CD4-positive, CD25-positive, alpha-beta regulatory T cell (primary cell): ENCODE data around the gene DHX29. TPM values are rescaled to one million over a fixed set of nuclear protein-coding genes. Genes with fewer than 3 reads are reported as not detected.
"Not testable (repeated sequence)": the region's sequence is repeated elsewhere in the genome, so short reads cannot be mapped to it uniquely, and the experiment has no call there.

ENCODE experiments used
- ATAC-seq, 2 donors: fragments of 150-1000 bp; cut with Tn5 transposase; one replicate each; pipeline ENCODE4 v1.10.0; 2021; ENCODE audit warnings: low read depth in 2 of 2, moderate number of reproducible peaks in 2 of 2, moderate library complexity in 1 of 2
- DNase-seq, 3 donors: peaks; one replicate each; pipeline versions ENCODE4 v3.0.0 to v3.0.0-alpha.2; 2012 to 2022; ENCODE audit warnings: mixed read lengths in 1 of 3
- H3K27ac ChIP-seq: one replicate; pipeline ENCODE4 v1.7.0; 2013; ENCODE audit warnings: mild to moderate bottlenecking, low read length; ENCODE audit not compliant: insufficient read depth, poor library complexity, severe bottlenecking
- H3K27me3 ChIP-seq: one replicate; pipeline ENCODE4 v1.7.0; 2013; ENCODE audit warnings: low read length; ENCODE audit not compliant: control insufficient read depth, insufficient read depth
- H3K36me3 ChIP-seq: one replicate; pipeline ENCODE4 v1.7.0; 2013; ENCODE audit warnings: mild to moderate bottlenecking, low read length, moderate library complexity; ENCODE audit not compliant: control insufficient read depth, insufficient read depth
- H3K4me1 ChIP-seq: 2 replicates; pipeline ENCODE4 v1.7.0; 2013; ENCODE audit warnings: mild to moderate bottlenecking, low read length; ENCODE audit not compliant: insufficient read depth, control insufficient read depth, poor library complexity, severe bottlenecking
- H3K4me3 ChIP-seq: one replicate; pipeline ENCODE4 v1.7.0; 2013; ENCODE audit warnings: low read depth, mild to moderate bottlenecking, low read length, moderate library complexity
- H3K9me3 ChIP-seq, 2 experiments: 1 replicate in 1 of 2; 2 replicates in 1 of 2; pipeline ENCODE4 v1.7.0; 2013; ENCODE audit warnings: low read length in 2 of 2, mild to moderate bottlenecking in 1 of 2, moderate library complexity in 1 of 2; ENCODE audit not compliant: control insufficient read depth in 2 of 2
- H3K27ac Mint-ChIP-seq, 3 donors: one replicate each; pipeline ENCODE4 v1.8.0; 2020 to 2022; ENCODE audit warnings: mild to moderate bottlenecking in 3 of 3, mixed read lengths in 3 of 3, moderate library complexity in 2 of 3
- H3K27me3 Mint-ChIP-seq: one replicate; pipeline ENCODE4 v1.8.0; 2022; ENCODE audit warnings: mild to moderate bottlenecking, mixed read lengths
- H3K36me3 Mint-ChIP-seq: one replicate; pipeline ENCODE4 v1.8.0; 2020; ENCODE audit warnings: mixed read lengths
- H3K4me1 Mint-ChIP-seq, 4 donors: one replicate each; pipeline ENCODE4 v1.8.0; 2020 to 2022; ENCODE audit warnings: mixed read lengths in 4 of 4, mild to moderate bottlenecking in 1 of 4
- H3K4me3 Mint-ChIP-seq, 4 donors: one replicate each; pipeline ENCODE4 v1.8.0; 2020 to 2022; ENCODE audit warnings: mild to moderate bottlenecking in 4 of 4, mixed read lengths in 4 of 4, moderate library complexity in 3 of 4
- H3K9me3 Mint-ChIP-seq, 7 donors: one replicate each; pipeline ENCODE4 v1.8.0; 2020 to 2022; ENCODE audit warnings: mixed read lengths in 7 of 7, mild to moderate bottlenecking in 3 of 7, moderate library complexity in 2 of 7
- polyA plus RNA-seq, 4 donors: library from polyadenylated mRNA; unstranded; fragments of 300-500 nt; fragmentation: Illumina TruSeq; gene quantifications; one replicate each; pipeline ENCODE4 v1.2.3, GENCODE V29; 2021
- total RNA-seq: library from RNA; stranded (reverse); gene quantifications from one replicate; pipeline ENCODE4 v1.2.3, GENCODE V29; 2022

Gene DHX29
- total and polyA plus RNA-seq, 5 donors from 2014 or later = 12.5 to 28.5 (median 14.8) TPM

GRCh38 chr5:55325621-55326020 lies 18.1 kb upstream of the DHX29 start:
- Histone ChIP-seq H3K4me1 (peaks cover 13% of the 10 kb centered on the region), H3K9me3 (no peaks in the 10 kb centered on the region), H3K4me3 (no peak overlapping the region), H3K36me3 (peaks cover 46% of the 10 kb centered on the region), H3K27me3 (no peaks in the 10 kb centered on the region), H3K27ac (no peak overlapping the region)
- Mint-ChIP-seq H3K27me3 (no peaks in the 10 kb centered on the region), H3K36me3 (peaks cover 39% of the 10 kb centered on the region), H3K27ac (no peak overlapping the region), H3K4me1 (peaks cover 26 to 50% (median 38%) of the 10 kb centered on the region in 4 donors), H3K9me3 (no peaks in the 10 kb centered on the region), H3K4me3 (no peak overlapping the region)
- ATAC-seq (no peak), DNase-seq (no peak)

DNA sequence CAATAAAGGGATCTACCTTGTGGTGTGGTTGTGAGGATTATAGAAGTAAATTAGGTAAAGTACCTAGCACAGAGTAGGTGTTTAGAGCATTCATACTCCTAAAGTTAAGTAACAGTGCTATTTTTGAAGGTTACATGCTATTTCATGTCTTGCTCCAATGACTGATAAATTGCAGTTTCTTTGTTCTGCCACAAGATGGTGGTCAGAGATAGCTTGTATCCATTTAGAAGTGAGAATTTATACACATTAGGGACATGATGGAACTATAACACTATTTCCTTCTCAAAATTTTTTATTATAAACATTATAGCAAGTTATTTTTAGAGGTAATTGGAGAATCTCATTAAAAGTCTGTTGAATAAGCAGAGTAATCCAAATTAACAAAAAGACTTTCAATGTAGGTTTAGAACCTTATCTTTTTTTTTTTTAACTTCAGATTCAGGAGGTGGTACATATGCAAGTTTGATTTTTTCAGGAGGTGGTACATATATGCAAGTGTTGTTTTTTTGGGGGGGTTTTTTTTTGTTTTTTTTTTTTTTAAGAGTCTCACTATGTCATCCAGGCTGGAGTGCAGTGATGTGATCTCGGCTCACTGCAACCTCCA lies 17.4 kb upstream of the DHX29 start:
- H3K4me3 ChIP-seq = no peak overlapping the region
- H3K9me3 ChIP-seq = no peaks in the 10 kb centered on the region
- peaks cover 25 to 47% (median 34%) of the 10 kb centered on the region in 4 donors for H3K4me1 Mint-ChIP-seq
- H3K27me3 Mint-ChIP-seq = no peaks in the 10 kb centered on the region
- H3K36me3 Mint-ChIP-seq = peaks cover 32% of the 10 kb centered on the region
- DNase-seq (peak in 2 of 3 donors; percentile 39 to 63), ATAC-seq (peak; percentile 58 to 59)
- no peaks in the 10 kb centered on the region for H3K27me3 ChIP-seq
- no peak overlapping the region for H3K27ac Mint-ChIP-seq
- peaks cover 13% of the 10 kb centered on the region for H3K4me1 ChIP-seq
- no peak overlapping the region for H3K27ac ChIP-seq
- H3K36me3 ChIP-seq = peaks cover 43% of the 10 kb centered on the region
- H3K4me3 Mint-ChIP-seq = peak overlapping the region in 1 of 4 donors; percentile 58
- H3K9me3 Mint-ChIP-seq = no peaks in the 10 kb centered on the region

- no peak overlapping the region for H3K27ac Mint-ChIP-seq
- no peak overlapping the region for H3K27ac ChIP-seq
- H3K27me3 ChIP-seq = no peaks in the 10 kb centered on the region
- peaks cover 13% of the 10 kb centered on the region for H3K4me1 ChIP-seq
- DNase-seq (no peak), ATAC-seq (no peak)
- no peak overlapping the region for H3K4me3 ChIP-seq
- H3K27me3 Mint-ChIP-seq = no peaks in the 10 kb centered on the region
- no peaks in the 10 kb centered on the region for H3K9me3 ChIP-seq
- peaks cover 29% of the 10 kb centered on the region for H3K36me3 Mint-ChIP-seq
- no peak overlapping the region for H3K4me3 Mint-ChIP-seq
- peaks cover 34% of the 10 kb centered on the region for H3K36me3 ChIP-seq
- H3K4me1 Mint-ChIP-seq = peaks cover 23 to 46% (median 35%) of the 10 kb centered on the region in 4 donors
- no peaks in the 10 kb centered on the region for H3K9me3 Mint-ChIP-seq
Measured at GRCh38 chr5:55324006-55324405, 16.5 kb upstream of the DHX29 start.

GRCh38 chr5:55320571-55320970 lies 13.1 kb upstream of the DHX29 start:
- H3K36me3 ChIP-seq = peaks cover 20% of the 10 kb centered on the region
- no peaks in the 10 kb centered on the region for H3K27me3 ChIP-seq
- Mint-ChIP-seq H3K9me3 (peaks cover 0 to 7% (median 0%) of the 10 kb centered on the region in 7 donors), H3K4me1 (peaks cover 39 to 62% (median 45%) of the 10 kb centered on the region in 4 donors), H3K27ac (no peak overlapping the region), H3K27me3 (no peaks in the 10 kb centered on the region), H3K4me3 (no peak overlapping the region), H3K36me3 (peaks cover 23% of the 10 kb centered on the region)
- no peak for ATAC-seq
- H3K4me1 ChIP-seq = peaks cover 3% of the 10 kb centered on the region
- H3K9me3 ChIP-seq = no peaks in the 10 kb centered on the region
- no peak overlapping the region for H3K4me3 ChIP-seq
- DNase-seq = no peak
- H3K27ac ChIP-seq = no peak overlapping the region

DNA sequence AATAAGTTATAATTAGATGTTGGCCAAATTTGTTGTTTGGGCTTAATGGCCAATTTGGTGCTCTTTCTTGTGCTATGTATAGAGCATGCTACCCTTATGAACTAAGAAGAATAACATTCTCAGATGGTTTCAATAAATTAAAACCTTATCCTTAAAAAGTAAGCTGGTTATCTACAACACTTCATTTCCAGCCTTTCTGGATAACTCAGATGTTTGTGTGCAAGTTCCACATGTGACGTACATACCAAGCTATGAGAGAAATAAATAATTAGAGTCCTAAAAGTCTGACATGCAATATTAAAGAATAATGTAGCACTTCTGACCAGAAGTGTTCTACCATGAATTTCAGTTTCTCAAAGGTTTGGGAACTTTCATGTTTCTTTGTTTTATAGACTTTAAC lies 12.0 kb upstream of the DHX29 start:
- no peak overlapping the region for H3K4me3 Mint-ChIP-seq
- H3K9me3 Mint-ChIP-seq = peaks cover 0 to 7% (median 0%) of the 10 kb centered on the region in 7 donors
- H3K36me3 Mint-ChIP-seq = peaks cover 16% of the 10 kb centered on the region
- Histone ChIP-seq H3K9me3 (no peaks in the 10 kb centered on the region), H3K27ac (no peak overlapping the region), H3K4me3 (no peak overlapping the region), H3K27me3 (no peaks in the 10 kb centered on the region), H3K4me1 (peaks cover 4% of the 10 kb centered on the region), H3K36me3 (peaks cover 20% of the 10 kb centered on the region)
- H3K27me3 Mint-ChIP-seq = no peaks in the 10 kb centered on the region
- peak overlapping the region in 1 of 3 donors; percentile 64 for H3K27ac Mint-ChIP-seq
- no peak for ATAC-seq
- no peak for DNase-seq
- H3K4me1 Mint-ChIP-seq = peaks cover 36 to 61% (median 47%) of the 10 kb centered on the region in 4 donors

- not testable (repeated sequence) for H3K27ac ChIP-seq, H3K9me3 Mint-ChIP-seq, ATAC-seq, H3K9me3 ChIP-seq, DNase-seq, H3K27me3 Mint-ChIP-seq, H3K4me3 ChIP-seq, H3K27me3 ChIP-seq
- peak overlapping the region in 1 of 4 donors; percentile 21 for H3K4me3 Mint-ChIP-seq
- H3K4me1 Mint-ChIP-seq = peaks cover 46 to 71% (median 57%) of the 10 kb centered on the region in 4 donors
- H3K36me3 ChIP-seq = peaks cover 11% of the 10 kb centered on the region
- H3K4me1 ChIP-seq = peaks cover 11% of the 10 kb centered on the region
- H3K36me3 Mint-ChIP-seq = peaks cover 18% of the 10 kb centered on the region
- H3K27ac Mint-ChIP-seq = peak overlapping the region in 1 of 3 donors; percentile 10
Measured at GRCh38 chr5:55318237-55318636, 10.7 kb upstream of the DHX29 start.

DNA sequence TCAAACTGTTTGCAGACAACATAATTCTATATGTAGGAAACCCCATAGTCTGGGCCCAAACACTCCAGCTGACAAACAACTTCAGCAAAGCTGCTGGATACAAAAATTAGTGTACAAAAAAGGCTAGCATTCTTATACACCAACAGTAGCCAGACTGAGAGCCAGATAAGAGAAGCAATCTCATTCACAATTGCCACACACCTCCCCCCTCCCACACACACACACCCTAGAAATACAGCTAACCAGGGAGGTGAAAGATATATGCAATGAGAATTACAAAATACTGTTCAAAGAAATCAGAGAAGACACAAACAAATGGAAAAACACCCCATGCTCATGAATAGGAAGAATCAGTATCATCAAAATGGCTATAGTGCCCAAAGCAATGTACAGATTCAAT lies 9.3 kb upstream of the DHX29 start:
- H3K4me1 Mint-ChIP-seq = peaks cover 42 to 72% (median 65%) of the 10 kb centered on the region in 4 donors
- H3K27ac Mint-ChIP-seq = peak overlapping the region in 1 of 3 donors; percentile 82
- no peak for ATAC-seq

DNA sequence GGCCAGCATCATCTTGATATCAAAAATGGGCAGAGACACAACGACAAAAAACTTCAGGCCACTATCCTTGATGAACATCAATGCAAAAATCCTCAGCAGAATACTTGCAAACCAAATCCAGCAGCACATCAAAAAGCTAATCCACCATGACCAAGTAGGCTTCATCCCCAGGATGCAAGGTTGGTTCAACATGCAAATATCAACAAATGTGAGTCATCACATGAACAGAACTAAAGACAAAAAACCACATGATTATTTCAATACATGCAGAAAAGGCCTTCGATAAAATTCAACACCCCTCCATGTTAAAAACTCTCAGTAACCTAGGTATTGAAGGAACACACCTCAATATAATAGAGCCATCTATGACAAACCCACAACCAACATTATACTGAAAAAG lies 8.8 kb upstream of the DHX29 start:
- DNase-seq (no peak), ATAC-seq (no peak)
- Mint-ChIP-seq H3K4me3 (peak overlapping the region in 1 of 4 donors; percentile 27), H3K36me3 (peaks cover 15% of the 10 kb centered on the region), H3K9me3 (peaks cover 0 to 7% (median 0%) of the 10 kb centered on the region in 7 donors), H3K27ac (peak overlapping the region in 1 of 3 donors; percentile 82), H3K27me3 (no peaks in the 10 kb centered on the region), H3K4me1 (peaks cover 44 to 76% (median 68%) of the 10 kb centered on the region in 4 donors)
- peaks cover 7% of the 10 kb centered on the region for H3K36me3 ChIP-seq
- no peak overlapping the region for H3K4me3 ChIP-seq
- no peaks in the 10 kb centered on the region for H3K9me3 ChIP-seq
- H3K4me1 ChIP-seq = peaks cover 21% of the 10 kb centered on the region
- H3K27me3 ChIP-seq = no peaks in the 10 kb centered on the region
- no peak overlapping the region for H3K27ac ChIP-seq

More for the DNA sequence above, 9.3 kb upstream of the DHX29 start:
- no peak overlapping the region for H3K27ac ChIP-seq
- peaks cover 15% of the 10 kb centered on the region for H3K36me3 Mint-ChIP-seq
- H3K4me3 ChIP-seq = no peak overlapping the region
- peaks cover 20% of the 10 kb centered on the region for H3K4me1 ChIP-seq
- no peaks in the 10 kb centered on the region for H3K9me3 ChIP-seq
- H3K27me3 Mint-ChIP-seq = no peaks in the 10 kb centered on the region
- H3K9me3 Mint-ChIP-seq = peaks cover 0 to 7% (median 0%) of the 10 kb centered on the region in 7 donors
- peak overlapping the region in 1 of 4 donors; percentile 27 for H3K4me3 Mint-ChIP-seq
- H3K27me3 ChIP-seq = no peaks in the 10 kb centered on the region
- DNase-seq = no peak
- peaks cover 5% of the 10 kb centered on the region for H3K36me3 ChIP-seq
